NCI-H2227 treated with DMSO at 0.1 percent for 48 hours (cell line): Measurements from ENCODE around the gene ZNF513.
"Not testable (repeated sequence)": the region's sequence is repeated elsewhere in the genome, so short reads cannot be mapped to it uniquely, and the experiment has no call there.

ENCODE experiments used
- DNase-seq: peaks from one replicate; lab custom pipeline; 2025; lab: John Stamatoyannopoulos, UW

The ZNF513 gene

DNA sequence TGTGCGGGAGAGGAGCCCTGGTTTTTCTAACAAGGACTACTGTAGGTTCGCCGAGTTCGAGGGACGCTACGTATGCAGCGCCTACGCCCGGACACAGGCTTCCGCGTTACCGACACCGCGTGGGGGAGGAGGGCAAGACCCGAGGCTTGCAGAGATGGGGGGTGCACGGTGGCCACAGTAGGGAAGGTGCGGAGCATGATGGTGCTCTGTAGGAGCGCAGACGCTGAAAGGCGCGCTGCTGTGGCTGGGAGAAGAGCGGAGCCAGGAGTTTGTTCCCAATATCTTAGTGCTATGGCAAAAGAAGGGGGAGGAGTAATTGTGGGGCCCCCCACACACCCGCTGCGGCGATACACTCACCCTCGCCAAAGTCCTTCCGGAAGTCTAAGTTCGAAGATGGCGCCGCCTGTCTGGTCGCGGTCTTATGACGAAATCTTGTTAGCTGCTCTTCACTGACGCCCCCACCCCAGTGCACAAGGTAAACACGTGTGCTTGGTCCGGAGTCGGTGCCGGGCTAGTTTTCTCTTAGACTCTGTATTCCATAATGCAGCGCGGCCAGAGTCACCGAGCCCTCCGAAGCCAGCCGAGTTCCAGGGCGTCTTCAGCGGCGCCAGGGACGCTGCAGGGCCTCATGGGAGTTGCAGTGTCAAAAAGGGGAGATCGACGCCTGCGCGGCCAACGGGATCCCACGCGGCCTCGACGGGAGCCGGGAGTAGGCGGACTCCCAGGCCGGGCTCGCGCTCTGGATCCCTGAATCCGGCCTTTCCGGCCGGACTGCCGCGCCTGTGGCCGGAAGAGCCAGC is 24.0 kb downstream of the ZNF513 start, which contains the start of gene GTF3C2:
GTF3C2 (minus strand) TSS at position 383 of the 800 bp plus-strand sequence. CDS start 13,210 bp downstream, outside the sequence.
- peak; percentile 98 for DNase-seq

DNA sequence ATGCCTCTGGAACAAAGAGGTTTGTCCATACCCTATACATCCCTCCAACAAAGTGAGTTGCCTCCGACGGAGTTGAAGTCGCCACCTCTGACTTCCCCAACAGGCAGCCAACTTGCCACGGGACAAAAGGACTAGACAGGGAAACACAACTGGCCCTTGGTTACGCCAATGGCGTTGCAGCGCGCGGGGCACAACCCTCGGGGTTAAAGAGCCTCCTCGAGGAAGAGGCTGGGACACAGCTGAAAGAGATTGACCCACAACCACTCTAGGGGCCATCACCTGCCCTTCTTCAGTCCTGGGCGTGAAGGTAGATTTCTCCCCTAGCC is 24.5 kb downstream of the ZNF513 start:
- DNase-seq: no peak

DNA sequence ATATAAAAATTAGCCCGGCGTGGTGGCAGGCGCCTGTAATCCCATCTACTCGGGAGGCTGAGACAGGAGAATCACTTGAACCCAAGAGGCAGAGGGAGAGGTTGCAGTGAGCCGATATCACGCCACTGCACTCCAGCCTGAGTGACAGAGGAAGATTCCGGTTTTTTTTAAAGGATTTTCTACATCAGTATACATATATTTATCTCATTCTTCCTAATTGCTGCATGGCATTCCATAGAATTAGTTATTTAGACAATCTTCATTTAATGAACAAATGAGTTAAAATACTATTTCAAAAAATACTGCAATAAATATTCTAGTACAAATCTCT is 26.0 kb downstream of the ZNF513 start:
- DNase-seq: no peak

DNA sequence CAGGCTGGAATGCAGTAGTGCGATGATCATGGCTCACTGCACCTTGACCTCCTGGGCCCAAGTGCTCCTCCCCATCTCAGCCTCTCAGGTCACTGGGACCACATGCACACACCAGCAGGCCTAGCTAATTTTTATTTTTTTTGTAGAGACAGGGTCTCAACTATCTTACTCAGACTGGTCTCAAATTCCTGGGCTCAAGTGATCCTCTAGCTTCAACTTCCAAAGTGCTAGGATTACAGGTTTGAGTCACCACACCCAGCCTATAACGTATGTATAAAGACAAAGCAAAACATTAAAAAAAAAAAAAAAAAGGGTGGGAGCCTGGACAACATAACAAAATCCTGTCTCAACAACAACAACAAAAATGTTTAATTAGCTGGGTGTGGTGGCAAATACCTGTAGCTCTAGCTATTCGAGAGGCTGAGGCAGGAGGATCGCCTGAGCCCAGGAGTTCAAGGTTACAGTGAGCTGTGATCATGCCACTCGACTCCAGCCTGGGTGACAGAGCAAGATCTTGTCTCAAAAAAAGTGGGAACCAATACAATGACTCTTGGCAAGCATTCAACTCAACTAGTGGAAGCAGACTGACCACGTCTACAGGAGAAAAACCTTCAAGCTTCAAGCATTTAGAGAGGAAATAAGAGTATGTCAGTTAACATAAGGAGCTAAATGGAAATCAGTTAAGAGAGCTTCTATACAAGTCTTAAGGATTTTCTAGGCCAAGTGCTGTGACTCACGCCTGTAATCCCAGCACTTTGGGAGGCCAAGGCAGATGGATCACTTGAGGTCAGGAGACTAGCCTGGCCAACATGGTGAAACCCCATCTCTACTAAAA is 26.6 kb downstream of the ZNF513 start:
- no peak for DNase-seq

DNA sequence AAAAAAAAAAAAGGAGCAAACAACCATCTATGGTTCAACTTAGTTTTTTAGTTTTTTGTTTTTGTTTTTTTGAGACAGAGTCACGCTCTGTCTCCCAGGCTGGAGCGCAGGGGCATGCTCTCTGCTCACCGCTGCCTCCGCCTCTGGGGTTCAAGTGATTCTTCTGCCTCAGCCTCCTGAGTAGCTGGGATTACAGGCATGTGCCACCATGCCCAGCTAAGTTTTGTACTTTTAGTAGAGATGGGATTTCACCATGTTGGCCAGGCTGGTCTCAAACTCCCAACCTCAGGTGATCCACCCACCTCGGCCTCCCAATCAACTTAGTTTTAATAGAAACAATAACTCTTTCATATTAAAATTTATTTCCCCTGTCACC is 27.2 kb downstream of the ZNF513 start:
- DNase-seq: not testable (repeated sequence)

GRCh38 chr2:27351802-27352598 is 28.5 kb downstream of the ZNF513 start:
- DNase-seq: no peak

GRCh38 chr2:27350106-27350693 is 30.3 kb downstream of the ZNF513 start:
- DNase-seq: no peak

DNA sequence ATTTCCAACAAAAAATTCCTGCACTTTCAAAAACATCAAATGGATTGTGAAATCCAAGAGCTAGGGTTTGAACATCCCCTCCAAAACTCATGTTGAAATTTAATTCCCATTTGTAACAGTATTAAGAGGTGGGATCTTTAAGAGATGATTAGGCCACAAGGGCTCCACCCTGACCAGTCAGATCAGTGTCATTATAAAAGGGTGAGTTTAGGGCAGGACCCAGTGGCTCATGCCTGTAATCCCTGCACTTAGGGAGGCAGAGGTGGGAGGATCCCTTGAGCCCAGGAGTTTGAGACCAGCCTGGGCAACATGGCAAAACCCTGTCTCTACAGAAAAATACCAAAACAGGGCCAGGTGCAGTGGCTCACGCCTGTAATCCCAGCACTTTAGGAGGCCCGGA is 32.9 kb downstream of the ZNF513 start:
- DNase-seq: no peak

DNA sequence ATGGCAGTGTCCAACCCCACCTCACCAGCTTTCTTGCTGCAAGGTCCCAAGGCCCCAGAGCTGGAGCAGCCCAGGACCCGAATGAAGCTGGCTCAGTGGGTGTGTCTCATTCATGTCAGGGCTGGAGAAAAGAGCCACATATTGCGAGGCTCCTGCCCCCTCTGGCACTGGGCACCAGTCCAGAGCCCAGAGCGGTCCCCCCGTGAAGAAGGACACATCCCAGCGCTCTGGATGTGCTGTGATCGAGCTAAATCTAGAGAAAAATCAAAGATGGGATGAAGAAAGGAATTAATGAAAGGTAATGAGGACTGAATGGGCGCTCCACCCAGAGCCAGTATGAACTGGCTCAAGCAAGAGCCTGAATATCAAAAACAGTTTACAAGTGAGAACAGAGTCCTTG is 44.4 kb downstream of the ZNF513 start:
- no peak for DNase-seq

DNA sequence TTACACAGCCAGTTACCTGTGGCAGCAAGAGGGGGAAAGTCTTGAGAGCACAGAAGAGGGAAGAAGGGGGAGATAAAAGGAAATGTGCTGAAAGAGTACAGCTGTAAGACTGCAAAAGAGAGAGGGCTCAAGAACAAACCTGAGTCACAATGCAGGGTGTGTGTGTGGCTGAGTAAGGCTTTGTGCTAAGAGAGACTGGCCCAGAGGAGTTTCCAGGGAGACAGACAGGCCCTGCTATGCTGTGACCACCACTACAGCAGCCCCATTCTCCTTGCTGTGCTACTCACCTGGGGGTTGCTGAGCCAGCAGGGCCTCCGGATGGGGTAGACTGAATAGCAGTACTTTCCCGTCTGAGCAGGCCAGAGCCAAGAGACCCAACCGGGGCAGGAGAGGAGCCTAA is 45.2 kb downstream of the ZNF513 start:
- no peak for DNase-seq
